ENCODE results near the gene ZNF521. TPM values are rescaled to one million over a fixed set of nuclear protein-coding genes. Genes with fewer than 3 reads are reported as not detected.

Gene ZNF521
- total and polyA plus RNA-seq, 4 donors: 0.50 to 3.7 (median 1.5) TPM

GRCh38 chr18:25047421-25047820 is 304.5 kb downstream of the ZNF521 start:
- TF ChIP-seq GABPA (IDR thresholded peaks at IDR 0.05 in 1 of 2, conservative IDR thresholded peaks at IDR 0.05 in 1 of 2) (no peak), RXRA (IDR thresholded peaks at IDR 0.05) (no peak), TAF1 (conservative IDR thresholded peaks at IDR 0.05) (no peak), FOXA1 (IDR thresholded peaks at IDR 0.05) (no peak), HNF4A (conservative IDR thresholded peaks at IDR 0.05) (no peak), SP1 (IDR thresholded peaks at IDR 0.05) (no peak), ATF3 (IDR thresholded peaks at IDR 0.05) (no peak), FOXA2 (IDR thresholded peaks at IDR 0.05) (no peak), RAD21 (IDR thresholded peaks at IDR 0.05) (no peak), YY1 (IDR thresholded peaks at IDR 0.05) (no peak)
- Histone ChIP-seq H3K27me3 (ENCODE audit: control insufficient read depth in 4 of 4, insufficient read depth in 4 of 4, low read length in 3 of 4) (no peaks in the 10 kb centered on the region), H3K4me3 (ENCODE audit: low read depth in 1 of 3, low read length in 3 of 3) (no peak overlapping the region), H3K9me3 (ENCODE audit: control insufficient read depth in 4 of 4, low read length in 3 of 4) (no peaks in the 10 kb centered on the region), H3K9ac (ENCODE audit: low read depth in 1 of 2, low read length in 2 of 2) (no peak overlapping the region), H3K36me3 (ENCODE audit: control insufficient read depth in 4 of 4, insufficient read depth in 3 of 4, low read depth in 1 of 4, low read length in 3 of 4) (no peaks in the 10 kb centered on the region), H3K27ac (ENCODE audit: low read depth in 1 of 2, low read length in 2 of 2) (no peak overlapping the region), H3K4me1 (ENCODE audit: control insufficient read depth in 4 of 4, insufficient read depth in 4 of 4, low read length in 3 of 4) (no peaks in the 10 kb centered on the region)
- 65% methylated on average over 3 of the region's 3 CpGs for WGBS
- DNase-seq (ENCODE audit: low spot score): no peak

- TF ChIP-seq SP1 (IDR thresholded peaks at IDR 0.05): no peak
- no peak for TF ChIP-seq RAD21 (IDR thresholded peaks at IDR 0.05)
- no peak for TF ChIP-seq HNF4G (IDR thresholded peaks at IDR 0.05)
- TF ChIP-seq GABPA (IDR thresholded peaks at IDR 0.05 in 1 of 2, conservative IDR thresholded peaks at IDR 0.05 in 1 of 2): no peak
- TF ChIP-seq REST (IDR thresholded peaks at IDR 0.05): no peak
- TF ChIP-seq ZBTB33 (IDR thresholded peaks at IDR 0.05): no peak
- no peak for TF ChIP-seq HNF4A (conservative IDR thresholded peaks at IDR 0.05)
- no peak for TF ChIP-seq FOXA1 (IDR thresholded peaks at IDR 0.05)
- no peak for TF ChIP-seq NR2F2 (IDR thresholded peaks at IDR 0.05)
- TF ChIP-seq RXRA (IDR thresholded peaks at IDR 0.05): no peak
- TF ChIP-seq MAX (IDR thresholded peaks at IDR 0.05): no peak
- Histone ChIP-seq H3K4me1 (ENCODE audit: control insufficient read depth in 4 of 4, insufficient read depth in 4 of 4, low read length in 3 of 4) (no peaks in the 10 kb centered on the region), H3K9me3 (ENCODE audit: control insufficient read depth in 4 of 4, low read length in 3 of 4) (no peaks in the 10 kb centered on the region), H3K27me3 (ENCODE audit: control insufficient read depth in 4 of 4, insufficient read depth in 4 of 4, low read length in 3 of 4) (no peaks in the 10 kb centered on the region), H3K27ac (ENCODE audit: low read depth in 1 of 2, low read length in 2 of 2) (no peak overlapping the region), H3K36me3 (ENCODE audit: control insufficient read depth in 4 of 4, insufficient read depth in 3 of 4, low read depth in 1 of 4, low read length in 3 of 4) (no peaks in the 10 kb centered on the region), H3K4me3 (ENCODE audit: low read depth in 1 of 3, low read length in 3 of 3) (no peak overlapping the region), H3K9ac (ENCODE audit: low read depth in 1 of 2, low read length in 2 of 2) (no peak overlapping the region)
- DNase-seq (ENCODE audit: low spot score): no peak
- 76% methylated on average over 2 of the region's 2 CpGs for WGBS
Observed at GRCh38 chr18:25044694-25045093, 307.3 kb downstream of the ZNF521 start.
